KMS-11 (cell line): Measurements from ENCODE around the gene MRPS25.

ENCODE experiments used
- H2AFZ ChIP-seq: fragments of 200-600 bp; sonication (generic); 2 replicates; pipeline ENCODE4 v1.6.1; 2016; ENCODE audit warnings: antibody characterized with exemption, mixed run types, low read depth
- H3K27ac ChIP-seq: fragments of 200-600 bp; sonication (generic); 2 replicates; pipeline ENCODE4 v1.6.1; 2016; ENCODE audit warnings: mild to moderate bottlenecking, mixed run types
- H3K27me3 ChIP-seq: fragments of 200-600 bp; sonication (generic); 2 replicates; pipeline ENCODE4 v1.6.1; 2017; ENCODE audit warnings: mild to moderate bottlenecking, low read depth, mixed run types, moderate library complexity; ENCODE audit not compliant: insufficient read depth
- H3K36me3 ChIP-seq: fragments of 200-600 bp; sonication (generic); 2 replicates; pipeline ENCODE4 v1.6.1; 2017; ENCODE audit warnings: mild to moderate bottlenecking, mixed run types; ENCODE audit not compliant: insufficient read depth
- H3K4me1 ChIP-seq: fragments of 200-600 bp; sonication (generic); 2 replicates; pipeline ENCODE4 v1.6.1; 2016; ENCODE audit warnings: mild to moderate bottlenecking, low read depth, mixed run types; ENCODE audit not compliant: poor library complexity, severe bottlenecking
- H3K4me2 ChIP-seq: fragments of 200-600 bp; sonication (generic); 2 replicates; pipeline ENCODE4 v1.7.0; 2016; ENCODE audit warnings: mild to moderate bottlenecking, mixed run types
- H3K4me3 ChIP-seq: fragments of 200-600 bp; sonication (generic); IDR thresholded peaks from 2 replicates; pipeline ENCODE4 v1.6.1; 2017; ENCODE audit warnings: low read depth, low read length, mixed read lengths; ENCODE audit not compliant: insufficient read depth
- H3K79me2 ChIP-seq: fragments of 200-600 bp; sonication (generic); 2 replicates; pipeline ENCODE4 v1.6.1; 2016; ENCODE audit warnings: low read depth, mixed run types; ENCODE audit not compliant: insufficient read depth
- H3K9ac ChIP-seq: fragments of 200-600 bp; sonication (generic); 2 replicates; pipeline ENCODE4 v1.6.1; 2016; ENCODE audit warnings: mild to moderate bottlenecking, mixed run types
- H4K20me1 ChIP-seq: fragments of 200-600 bp; sonication (generic); 2 replicates; pipeline ENCODE4 v1.6.1; 2016; ENCODE audit warnings: mild to moderate bottlenecking, mixed run types; ENCODE audit not compliant: insufficient read depth
- CTCF ChIP-seq: fragments of 200-600 bp; sonication (generic); conservative IDR thresholded peaks from 2 replicates; pipeline ENCODE4 v1.6.1; 2017; ENCODE audit warnings: low read depth, mild to moderate bottlenecking, antibody characterized with exemption, low read length, moderate library complexity, mixed read lengths

Gene MRPS25

GRCh38 chr3:15056676-15057404 lies 8.3 kb downstream of the MRPS25 start:
- no peak overlapping the region for H3K4me3 ChIP-seq
- H3K27ac ChIP-seq: no peak overlapping the region
- peaks cover 50% of the 10 kb centered on the region for H3K79me2 ChIP-seq
- H3K27me3 ChIP-seq: no peaks in the 10 kb centered on the region
- 0 out of 2 replicates have a peak, but pooled peaks cover 2% of the 10 kb centered on the region for H4K20me1 ChIP-seq
- H3K9ac ChIP-seq: no peak overlapping the region
- no peaks in the 10 kb centered on the region; the same call in 1 of the 2 replicates for H3K36me3 ChIP-seq
- no peak overlapping the region for H3K4me2 ChIP-seq
- no peak for TF ChIP-seq CTCF
- peaks cover 6% of the 10 kb centered on the region for H3K4me1 ChIP-seq
- H2AFZ ChIP-seq: no peak overlapping the region

GRCh38 chr3:15055019-15055557 lies 10.0 kb downstream of the MRPS25 start:
- 0 out of 2 replicates have a peak, but pooled peaks cover 4% of the 10 kb centered on the region for H4K20me1 ChIP-seq
- no peak overlapping the region for H2AFZ ChIP-seq
- no peaks in the 10 kb centered on the region; the same call in 1 of the 2 replicates for H3K36me3 ChIP-seq
- H3K4me1 ChIP-seq: peaks cover 18% of the 10 kb centered on the region
- H3K9ac ChIP-seq: no peak overlapping the region
- no peak for TF ChIP-seq CTCF
- no peak overlapping the region for H3K4me3 ChIP-seq
- no peak overlapping the region for H3K27ac ChIP-seq
- H3K79me2 ChIP-seq: peaks cover 50% of the 10 kb centered on the region
- no peaks in the 10 kb centered on the region for H3K27me3 ChIP-seq
- H3K4me2 ChIP-seq: no peak overlapping the region

- Histone ChIP-seq H3K4me3 (no peak overlapping the region), H3K4me2 (no peak overlapping the region), H2AFZ (no peak overlapping the region), H3K79me2 (peaks cover 40% of the 10 kb centered on the region), H3K9ac (no peak overlapping the region), H4K20me1 (0 out of 2 replicates have a peak, but pooled peaks cover 4% of the 10 kb centered on the region), H3K4me1 (peaks cover 18% of the 10 kb centered on the region), H3K27ac (no peak overlapping the region), H3K36me3 (no peaks in the 10 kb centered on the region; the same call in 1 of the 2 replicates), H3K27me3 (no peaks in the 10 kb centered on the region)
- no peak for TF ChIP-seq CTCF
Observed at GRCh38 chr3:15053541-15053940, 11.6 kb downstream of the MRPS25 start.

- H3K27me3 ChIP-seq: no peaks in the 10 kb centered on the region
- H3K36me3 ChIP-seq: no peaks in the 10 kb centered on the region; the same call in 1 of the 2 replicates
- 0 out of 2 replicates have a peak, but pooled peaks cover 4% of the 10 kb centered on the region for H4K20me1 ChIP-seq
- peaks cover 18% of the 10 kb centered on the region for H3K4me1 ChIP-seq
- no peak overlapping the region for H3K27ac ChIP-seq
- H3K4me3 ChIP-seq: no peak overlapping the region
- H3K79me2 ChIP-seq: peaks cover 39% of the 10 kb centered on the region
- H3K4me2 ChIP-seq: no peak overlapping the region
- no peak for TF ChIP-seq CTCF
- H2AFZ ChIP-seq: no peak overlapping the region
- no peak overlapping the region for H3K9ac ChIP-seq
Observed at GRCh38 chr3:15052335-15053242, 12.5 kb downstream of the MRPS25 start.
